ENCODE measurements around the gene CRACR2A.

GRCh38 chr12:3630111-3630510 is 122.8 kb downstream of the CRACR2A start:
- TF ChIP-seq, protein P1, sequence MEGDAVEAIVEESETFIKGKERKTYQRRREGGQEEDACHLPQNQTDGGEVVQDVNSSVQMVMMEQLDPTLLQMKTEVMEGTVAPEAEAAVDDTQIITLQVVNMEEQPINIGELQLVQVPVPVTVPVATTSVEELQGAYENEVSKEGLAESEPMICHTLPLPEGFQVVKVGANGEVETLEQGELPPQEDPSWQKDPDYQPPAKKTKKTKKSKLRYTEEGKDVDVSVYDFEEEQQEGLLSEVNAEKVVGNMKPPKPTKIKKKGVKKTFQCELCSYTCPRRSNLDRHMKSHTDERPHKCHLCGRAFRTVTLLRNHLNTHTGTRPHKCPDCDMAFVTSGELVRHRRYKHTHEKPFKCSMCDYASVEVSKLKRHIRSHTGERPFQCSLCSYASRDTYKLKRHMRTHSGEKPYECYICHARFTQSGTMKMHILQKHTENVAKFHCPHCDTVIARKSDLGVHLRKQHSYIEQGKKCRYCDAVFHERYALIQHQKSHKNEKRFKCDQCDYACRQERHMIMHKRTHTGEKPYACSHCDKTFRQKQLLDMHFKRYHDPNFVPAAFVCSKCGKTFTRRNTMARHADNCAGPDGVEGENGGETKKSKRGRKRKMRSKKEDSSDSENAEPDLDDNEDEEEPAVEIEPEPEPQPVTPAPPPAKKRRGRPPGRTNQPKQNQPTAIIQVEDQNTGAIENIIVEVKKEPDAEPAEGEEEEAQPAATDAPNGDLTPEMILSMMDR (conservative IDR thresholded peaks at IDR 0.05 in 1 of 2, IDR thresholded peaks at IDR 0.05 in 1 of 2; ENCODE audit: extremely low read depth in 1 of 2, insufficient read depth in 1 of 2, low read depth in 1 of 2, low read length in 2 of 2): no peak
- TF ChIP-seq EZH2 (IDR thresholded peaks at IDR 0.05; ENCODE audit: borderline replicate concordance, low read length): no peak

All from mammary epithelial cell (primary cell).